ENCODE measurements around the gene F5. TPM values are rescaled to one million over a fixed set of nuclear protein-coding genes. Genes with fewer than 3 reads are reported as not detected.

The F5 gene
- total and polyA plus RNA-seq, 10 donors, result 1.7 to 34.5 (median 7.4) TPM

- no peak for TF ChIP-seq POLR2A (IDR thresholded peaks at IDR 0.05)
- TF ChIP-seq, protein P1, sequence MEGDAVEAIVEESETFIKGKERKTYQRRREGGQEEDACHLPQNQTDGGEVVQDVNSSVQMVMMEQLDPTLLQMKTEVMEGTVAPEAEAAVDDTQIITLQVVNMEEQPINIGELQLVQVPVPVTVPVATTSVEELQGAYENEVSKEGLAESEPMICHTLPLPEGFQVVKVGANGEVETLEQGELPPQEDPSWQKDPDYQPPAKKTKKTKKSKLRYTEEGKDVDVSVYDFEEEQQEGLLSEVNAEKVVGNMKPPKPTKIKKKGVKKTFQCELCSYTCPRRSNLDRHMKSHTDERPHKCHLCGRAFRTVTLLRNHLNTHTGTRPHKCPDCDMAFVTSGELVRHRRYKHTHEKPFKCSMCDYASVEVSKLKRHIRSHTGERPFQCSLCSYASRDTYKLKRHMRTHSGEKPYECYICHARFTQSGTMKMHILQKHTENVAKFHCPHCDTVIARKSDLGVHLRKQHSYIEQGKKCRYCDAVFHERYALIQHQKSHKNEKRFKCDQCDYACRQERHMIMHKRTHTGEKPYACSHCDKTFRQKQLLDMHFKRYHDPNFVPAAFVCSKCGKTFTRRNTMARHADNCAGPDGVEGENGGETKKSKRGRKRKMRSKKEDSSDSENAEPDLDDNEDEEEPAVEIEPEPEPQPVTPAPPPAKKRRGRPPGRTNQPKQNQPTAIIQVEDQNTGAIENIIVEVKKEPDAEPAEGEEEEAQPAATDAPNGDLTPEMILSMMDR (IDR thresholded peaks at IDR 0.05 in 8 of 11, conservative IDR thresholded peaks at IDR 0.05 in 3 of 11), result no peak
- no peak for TF ChIP-seq POLR2AphosphoS5 (IDR thresholded peaks at IDR 0.05)
- Histone ChIP-seq H3K4me1 (no peaks in the 10 kb centered on the region), H3K36me3 (peaks cover 0 to 5% (median 0%) of the 10 kb centered on the region in 6 donors), H3K4me3 (no peak overlapping the region), H3K27me3 (replicated peaks in 1 of 7) (peaks cover 0 to 17% (median 0%) of the 10 kb centered on the region in 7 donors), H3K9me3 (no peaks in the 10 kb centered on the region), H3K27ac (no peak overlapping the region)
- no peak for DNase-seq
- 79 to 95% (median 87%) methylated on average over 5 of the region's 5 CpGs for WGBS, 5 donors
- intact Hi-C loops (cut with DNase I; ENCODE audit: low total_unique reads), result no loop called here
Measured at GRCh38 chr1:169576241-169576934, 9.9 kb downstream of the F5 start.

- intact Hi-C loops (cut with DNase I; ENCODE audit: low total_unique reads), result no loop called here
- Histone ChIP-seq H3K27ac (no peak overlapping the region), H3K36me3 (peaks cover 0 to 5% (median 0%) of the 10 kb centered on the region in 6 donors), H3K4me1 (no peaks in the 10 kb centered on the region), H3K9me3 (no peaks in the 10 kb centered on the region), H3K27me3 (replicated peaks in 1 of 7) (peaks cover 0 to 4% (median 0%) of the 10 kb centered on the region in 7 donors), H3K4me3 (no peak overlapping the region)
- TF ChIP-seq, protein P1 (IDR thresholded peaks at IDR 0.05 in 8 of 11, conservative IDR thresholded peaks at IDR 0.05 in 3 of 11), result no peak
- no peak for TF ChIP-seq POLR2A (IDR thresholded peaks at IDR 0.05)
- TF ChIP-seq POLR2AphosphoS5 (IDR thresholded peaks at IDR 0.05), result no peak
- WGBS, 5 donors, result 41 to 62% (median 45%) methylated on average over 4 of the region's 4 CpGs
- DNase-seq, result no peak
Measured at GRCh38 chr1:169574336-169574735, 11.9 kb downstream of the F5 start.

GRCh38 chr1:169572187-169572586 is 14.1 kb downstream of the F5 start:
- no peak overlapping the region for H3K4me3 ChIP-seq
- intact Hi-C loops (cut with DNase I; ENCODE audit: low total_unique reads), result no loop called here
- H3K27me3 ChIP-seq (replicated peaks in 1 of 7), result peaks cover 0 to 4% (median 0%) of the 10 kb centered on the region in 7 donors
- no peak overlapping the region for H3K27ac ChIP-seq
- H3K9me3 ChIP-seq, result no peaks in the 10 kb centered on the region
- TF ChIP-seq, protein P1 (IDR thresholded peaks at IDR 0.05 in 8 of 11, conservative IDR thresholded peaks at IDR 0.05 in 3 of 11), result no peak
- TF ChIP-seq POLR2AphosphoS5 (IDR thresholded peaks at IDR 0.05), result no peak
- no peak for TF ChIP-seq POLR2A (IDR thresholded peaks at IDR 0.05)
- peaks cover 0 to 5% (median 0%) of the 10 kb centered on the region in 6 donors for H3K36me3 ChIP-seq
- 70 to 81% (median 77%) methylated on average over 1 of the region's 1 CpG for WGBS, 5 donors
- no peak for DNase-seq
- H3K4me1 ChIP-seq, result no peaks in the 10 kb centered on the region

GRCh38 chr1:169571450-169571849 is 14.8 kb downstream of the F5 start:
- intact Hi-C loops (cut with DNase I; ENCODE audit: low total_unique reads), result no loop called here
- no peak for TF ChIP-seq POLR2A (IDR thresholded peaks at IDR 0.05)
- no peak for TF ChIP-seq POLR2AphosphoS5 (IDR thresholded peaks at IDR 0.05)
- TF ChIP-seq, protein P1 (IDR thresholded peaks at IDR 0.05 in 8 of 11, conservative IDR thresholded peaks at IDR 0.05 in 3 of 11), result no peak
- peaks cover 0 to 4% (median 0%) of the 10 kb centered on the region in 7 donors for H3K27me3 ChIP-seq (replicated peaks in 1 of 7)
- no peak overlapping the region for H3K27ac ChIP-seq
- no peaks in the 10 kb centered on the region for H3K4me1 ChIP-seq
- 83 to 95% (median 88%) methylated on average over 3 of the region's 3 CpGs for WGBS, 5 donors
- H3K9me3 ChIP-seq, result no peaks in the 10 kb centered on the region
- no peak for DNase-seq
- peaks cover 0 to 5% (median 0%) of the 10 kb centered on the region in 6 donors for H3K36me3 ChIP-seq
- no peak overlapping the region for H3K4me3 ChIP-seq

Measured in spleen (tissue), 11 donors.